ENCODE results near the gene ADAP1.

DNA sequence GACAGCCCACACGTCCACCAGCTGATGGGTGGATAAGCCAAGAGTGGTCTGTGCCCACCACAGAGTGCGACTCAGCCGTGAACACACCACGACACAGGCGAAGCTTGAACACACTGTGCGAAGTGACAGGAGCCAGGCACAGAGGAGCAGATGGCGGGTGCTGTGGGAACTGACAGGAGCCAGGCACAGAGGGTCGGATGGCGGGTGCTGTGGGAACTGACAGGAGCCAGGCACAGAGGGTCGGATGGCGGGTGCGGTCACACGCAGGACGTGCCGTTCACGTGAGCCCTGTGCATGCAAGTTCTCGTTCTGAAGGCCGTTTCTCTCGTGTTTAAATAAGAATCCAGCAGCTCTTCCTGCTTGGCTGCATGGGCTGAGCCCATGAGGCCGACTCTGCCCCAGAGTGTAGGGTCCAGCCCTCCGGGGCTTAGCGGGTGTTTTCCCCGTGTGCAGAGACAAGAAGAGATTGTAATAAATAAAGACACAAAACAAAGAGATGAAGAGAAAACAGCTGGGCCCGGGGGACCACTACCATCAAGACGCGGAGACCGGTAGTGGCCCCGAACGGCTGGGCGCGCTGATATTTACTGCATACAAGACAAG, 5.9 kb upstream of the ADAP1 start:
- no peak for TF ChIP-seq POLR2A (IDR thresholded peaks at IDR 0.05; ENCODE audit: low read depth, low read length)
- TF ChIP-seq POLR2AphosphoS5 (IDR thresholded peaks at IDR 0.05; ENCODE audit: low read depth, low read length): no peak
